ENCODE measurements around the gene NAA38. TPM values are rescaled to one million over a fixed set of nuclear protein-coding genes. Genes with fewer than 3 reads are reported as not detected.

The NAA38 gene
- total RNA-seq, 1 experiment from 2014 or later = 103 TPM

DNA sequence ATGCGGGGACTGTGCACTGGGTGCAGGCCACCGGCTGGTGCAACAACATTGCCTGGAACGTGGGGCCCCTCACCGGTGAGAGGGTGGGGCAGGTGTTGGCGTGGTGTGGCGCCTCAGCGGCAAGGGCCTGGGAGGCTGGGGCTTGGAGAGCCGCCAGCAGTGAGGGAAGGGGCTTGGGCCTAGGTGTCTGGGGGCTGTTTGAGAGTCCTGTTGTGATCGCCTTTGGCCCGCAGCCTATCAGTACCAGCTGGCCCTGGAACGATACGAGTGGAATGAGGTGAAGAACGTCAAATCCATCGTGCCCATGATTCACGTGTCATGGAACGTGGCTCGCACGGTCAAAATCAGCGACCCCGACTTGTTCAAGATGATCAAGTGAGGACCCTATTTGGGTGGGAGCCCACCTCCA, 5.1 kb downstream of the NAA38 start:
- Histone ChIP-seq H3K36me3 (ENCODE audit: control insufficient read depth in 1 of 2, insufficient read depth in 2 of 2, low read length in 2 of 2) (peaks cover 22 to 27% of the 10 kb centered on the region in 2 experiments), H3K9me2 (ENCODE audit: insufficient read depth) (no peaks in the 10 kb centered on the region), H3K4me1 (ENCODE audit: control insufficient read depth in 1 of 2, insufficient read depth in 2 of 2, low read length in 2 of 2) (peaks cover 20 to 43% of the 10 kb centered on the region in 2 experiments), H3K4me2 (ENCODE audit: low read length) (peak overlapping the region; percentile 95), H4K20me1 (ENCODE audit: insufficient read depth) (no peaks in the 10 kb centered on the region), H3K9ac (ENCODE audit: low read length) (peak overlapping the region; percentile 36), H3K27ac (ENCODE audit: low read depth, low read length) (peak overlapping the region; percentile 68; the same call in 1 of the 2 replicates), H3K27me3 (ENCODE audit: insufficient read depth, low read length) (no peaks in the 10 kb centered on the region), H2AFZ (ENCODE audit: low read depth, low read length, poor library complexity, severe bottlenecking) (no peak overlapping the region), H3K4me3 (replicated peaks in 1 of 2; ENCODE audit: low read depth in 1 of 2, low read length in 2 of 2) (0 out of 4 replicates have a peak overlapping the region, but pooled peaks of 1 of the 2 experiments have one; percentile 77), H3K9me3 (ENCODE audit: control insufficient read depth in 1 of 2, insufficient read depth in 1 of 2, low read depth in 1 of 2, low read length in 2 of 2) (no peaks in the 10 kb centered on the region), H3K79me2 (ENCODE audit: insufficient read depth, low read length) (peaks cover 44% of the 10 kb centered on the region)
- ChIA-PET CTCF (no interaction called here), RAD21 (ENCODE audit: low non-redundant PET in 1 of 2, low total read pairs in 2 of 2, uncharacterized antibody in 2 of 2, unreplicated experiment in 2 of 2) (no interaction called here), POLR2A (interaction anchor here (2.2 kb wide), 1 partner anchor 10 kb away, joined by 7 read pairs; no protein-coding TSS in a partner anchor)
- DNase-seq (ENCODE audit: low read depth, low spot score) = no peak
- intact Hi-C loops (cut with micrococcal nuclease) = no loop called here
- BruUV-seq (replicated peaks) = TSS peak; percentile 5
- no peak for TF ChIP-seq FOSL1 (IDR thresholded peaks at IDR 0.05; ENCODE audit: low read depth)
- TF ChIP-seq YY1 (IDR thresholded peaks at IDR 0.05; ENCODE audit: extremely low read depth, insufficient replicate concordance, low read depth, low read length) = no peak
- TF ChIP-seq CEBPB (IDR thresholded peaks at IDR 0.05; ENCODE audit: low read depth) = no peak
- TF ChIP-seq SP1 (IDR thresholded peaks at IDR 0.05; ENCODE audit: low read depth) = no peak
- TF ChIP-seq CBX3 (IDR thresholded peaks at IDR 0.05; ENCODE audit: low read depth) = no peak
- no peak for TF ChIP-seq SIN3A (IDR thresholded peaks at IDR 0.05; ENCODE audit: low read depth)
- TF ChIP-seq POLR2AphosphoS5 (IDR thresholded peaks at IDR 0.05; ENCODE audit: low read depth, low read length) = no peak
- TF ChIP-seq ELF1 (IDR thresholded peaks at IDR 0.05; ENCODE audit: borderline replicate concordance, low read depth) = no peak
- no peak for ATAC-seq

GRCh38 chr17:7851438-7852261, 5.7 kb downstream of the NAA38 start:
- Histone ChIP-seq H3K4me3 (replicated peaks in 1 of 2; ENCODE audit: low read depth in 1 of 2, low read length in 2 of 2) (peak overlapping the region; percentile 50 to 77), H3K27me3 (ENCODE audit: insufficient read depth, low read length) (no peaks in the 10 kb centered on the region), H3K9me2 (ENCODE audit: insufficient read depth) (no peaks in the 10 kb centered on the region), H3K4me1 (ENCODE audit: control insufficient read depth in 1 of 2, insufficient read depth in 2 of 2, low read length in 2 of 2) (peaks cover 20 to 43% of the 10 kb centered on the region in 2 experiments), H3K9me3 (ENCODE audit: control insufficient read depth in 1 of 2, insufficient read depth in 1 of 2, low read depth in 1 of 2, low read length in 2 of 2) (no peaks in the 10 kb centered on the region), H3K9ac (ENCODE audit: low read length) (peak overlapping the region; percentile 80), H4K20me1 (ENCODE audit: insufficient read depth) (no peaks in the 10 kb centered on the region), H3K79me2 (ENCODE audit: insufficient read depth, low read length) (peaks cover 47% of the 10 kb centered on the region), H3K4me2 (ENCODE audit: low read length) (peak overlapping the region; percentile 95), H3K27ac (ENCODE audit: low read depth, low read length) (peak overlapping the region; percentile 68), H2AFZ (ENCODE audit: low read depth, low read length, poor library complexity, severe bottlenecking) (no peak overlapping the region), H3K36me3 (ENCODE audit: control insufficient read depth in 1 of 2, insufficient read depth in 2 of 2, low read length in 2 of 2) (peaks cover 27% of the 10 kb centered on the region in 2 experiments)
- intact Hi-C loops (cut with micrococcal nuclease) = loop anchor here (1.0 to 2.0 kb wide), 2 partner anchors 29 to 109 kb away; no protein-coding TSS in a partner anchor
- ATAC-seq (peak; percentile 88), DNase-seq (ENCODE audit: low read depth, low spot score) (no peak)
- ChIA-PET POLR2A (interaction anchor here (1.2 to 2.2 kb wide), 3 partner anchors 9 to 108 kb away, joined by 4 to 11 read pairs (median 7); no protein-coding TSS in a partner anchor), RAD21 (ENCODE audit: low non-redundant PET in 1 of 2, low total read pairs in 2 of 2, uncharacterized antibody in 2 of 2, unreplicated experiment in 2 of 2) (no interaction called here), CTCF (interaction anchor here (0.7 to 1.9 kb wide), 5 partner anchors 12 to 120 kb away, joined by 3 to 9 read pairs (median 5); no protein-coding TSS in a partner anchor)
- BruUV-seq (replicated peaks) = no TSS peak
- TF ChIP-seq CBX3 (IDR thresholded peaks at IDR 0.05; ENCODE audit: low read depth) = no peak; the same call in 1 of the 2 replicates
- peak; percentile 31 for TF ChIP-seq POLR2A (IDR thresholded peaks at IDR 0.05; ENCODE audit: borderline replicate concordance, extremely low read depth, insufficient read depth, insufficient read length)
- no peak for TF ChIP-seq YY1 (IDR thresholded peaks at IDR 0.05; ENCODE audit: extremely low read depth, insufficient replicate concordance, low read depth, low read length)
- TF ChIP-seq ATF3 (IDR thresholded peaks at IDR 0.05) = no peak
- TF ChIP-seq REST (IDR thresholded peaks at IDR 0.05; ENCODE audit: low read depth) = no peak
- TF ChIP-seq SP1 (IDR thresholded peaks at IDR 0.05; ENCODE audit: low read depth) = peak; percentile 76
- TF ChIP-seq CEBPB (IDR thresholded peaks at IDR 0.05; ENCODE audit: low read depth) = no peak
- peak; percentile 76 for TF ChIP-seq TCF7L2 (IDR thresholded peaks at IDR 0.05; ENCODE audit: borderline replicate concordance, extremely low read depth, insufficient read depth, insufficient read length)
- TF ChIP-seq RAD21 (IDR thresholded peaks at IDR 0.05; ENCODE audit: low read depth) = peak; percentile 98
- peak; percentile 98 for TF ChIP-seq MAX (IDR thresholded peaks at IDR 0.05)
- peak; percentile 91 for TF ChIP-seq POLR2AphosphoS5 (IDR thresholded peaks at IDR 0.05; ENCODE audit: low read depth, low read length)

Measured in HCT116 (cell line).